22Rv1 (cell line): ENCODE measurements around the gene KCNIP1.

Experiments used
- CTCF ChIP-seq: fragments of 450-650 bp; IDR thresholded peaks from 2 replicates; pipeline ENCODE4 v1.5.1; 2017; ENCODE audit warnings: mild to moderate bottlenecking
- ZFX ChIP-seq: fragments of 450-650 bp; IDR thresholded peaks from 2 replicates; pipeline ENCODE4 v1.6.1; 2017; ENCODE audit warnings: antibody characterized with exemption, borderline replicate concordance

- TF ChIP-seq CTCF (no peak), ZFX (no peak)
Measured at GRCh38 chr5:170626507-170627150, 122.8 kb downstream of the KCNIP1 start.
